NCI-H446 (cell line): Measurements from ENCODE around the gene ZSWIM6.

Experiments used
- DNase-seq, 2 experiments: peaks; one replicate each; lab custom pipeline; 2025; lab: John Stamatoyannopoulos, UW

Gene ZSWIM6

DNA sequence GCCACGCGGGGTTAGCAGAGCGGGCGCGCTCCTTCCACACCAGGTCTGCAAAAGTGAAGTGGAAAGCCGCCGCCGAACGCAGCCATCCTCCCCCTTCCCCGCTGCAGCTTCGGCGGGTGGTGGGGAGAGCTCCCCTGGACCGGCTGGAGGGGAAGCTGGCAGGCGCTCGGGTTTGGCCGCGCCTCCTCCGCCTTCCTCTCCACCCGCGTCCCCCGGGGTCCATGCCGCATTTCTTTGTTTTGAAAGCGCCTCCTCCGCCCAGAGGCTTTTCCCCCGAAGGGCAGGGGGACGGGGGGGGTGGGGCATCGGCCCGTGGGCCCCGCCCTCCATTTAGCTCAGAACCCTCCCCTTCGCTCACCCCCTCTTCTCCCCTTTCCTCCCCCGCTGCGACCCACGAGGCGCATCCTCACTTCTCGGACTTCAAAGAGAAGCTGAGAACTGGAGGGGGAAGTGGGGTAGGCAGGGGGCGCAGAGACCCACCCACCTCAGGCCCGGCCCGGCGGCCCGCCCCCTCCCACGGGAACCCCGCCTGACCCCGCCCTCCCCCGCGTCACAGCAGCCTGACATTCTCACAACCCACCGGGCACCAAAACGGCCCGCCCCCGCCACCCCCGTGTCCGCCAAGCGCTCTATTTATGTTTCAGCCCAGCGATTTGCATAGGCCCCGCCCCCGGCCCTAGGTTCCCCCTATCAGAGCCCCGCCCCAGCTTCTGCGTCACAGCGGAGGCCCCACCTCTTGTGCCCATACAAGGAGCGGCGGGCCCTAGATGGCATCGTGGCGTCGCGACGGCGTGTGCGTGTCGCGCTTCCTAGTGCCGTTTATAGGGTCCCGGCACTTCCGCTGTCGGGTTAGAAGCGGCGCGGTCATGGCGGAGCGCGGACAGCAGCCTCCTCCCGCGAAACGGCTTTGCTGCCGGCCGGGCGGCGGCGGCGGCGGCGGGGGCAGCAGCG, at the start of gene ZSWIM6:
Gene ZSWIM6, plus strand, starts transcription at position 852 of the 951 bp plus-strand sequence. Its CDS starts 15 bp downstream, at position 867.
- DNase-seq = peak; percentile 97 to 99

DNA sequence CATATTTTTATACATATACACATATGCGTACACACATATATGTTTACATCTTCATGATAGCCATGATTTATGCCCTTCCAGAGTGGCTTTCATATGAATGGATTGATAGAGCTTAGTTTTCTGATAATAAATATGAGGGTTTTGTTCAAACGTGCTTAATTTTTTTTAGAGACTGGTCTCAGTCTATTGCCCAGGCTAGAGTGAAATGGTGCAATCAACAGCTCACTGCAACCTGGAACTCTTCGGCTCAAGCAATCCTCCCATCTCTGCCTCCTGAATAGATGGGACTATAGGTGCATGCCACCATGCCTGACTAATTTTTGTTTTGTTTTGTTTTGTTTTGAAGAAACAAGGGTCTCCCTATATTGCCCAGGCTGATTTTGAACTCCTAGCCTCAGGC, 48.6 kb upstream of the ZSWIM6 start:
- no peak for DNase-seq

DNA sequence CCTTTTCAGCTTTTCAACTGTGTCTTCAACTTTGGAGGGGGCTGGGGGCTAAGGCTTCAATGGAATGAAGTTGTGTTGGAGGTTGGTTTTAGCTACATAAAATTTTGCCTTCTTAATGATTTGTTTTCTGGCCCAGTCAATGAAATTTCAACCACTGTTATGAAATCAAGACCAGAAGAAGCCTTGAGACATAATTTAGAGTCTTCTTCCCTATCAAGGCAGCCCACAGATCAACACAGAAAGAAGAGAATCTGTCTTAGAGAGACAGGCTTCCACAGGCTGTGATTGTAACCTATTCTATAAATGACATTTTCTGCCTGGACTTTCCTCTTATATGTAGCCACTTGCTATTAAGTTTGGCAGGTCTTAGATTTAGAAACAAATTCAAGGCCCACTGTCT, 46.5 kb upstream of the ZSWIM6 start:
- no peak for DNase-seq

- no peak for DNase-seq
Observed at GRCh38 chr5:61286446-61287132, 45.5 kb upstream of the ZSWIM6 start.

- no peak for DNase-seq
Observed at GRCh38 chr5:61287474-61287873, 44.6 kb upstream of the ZSWIM6 start.

DNA sequence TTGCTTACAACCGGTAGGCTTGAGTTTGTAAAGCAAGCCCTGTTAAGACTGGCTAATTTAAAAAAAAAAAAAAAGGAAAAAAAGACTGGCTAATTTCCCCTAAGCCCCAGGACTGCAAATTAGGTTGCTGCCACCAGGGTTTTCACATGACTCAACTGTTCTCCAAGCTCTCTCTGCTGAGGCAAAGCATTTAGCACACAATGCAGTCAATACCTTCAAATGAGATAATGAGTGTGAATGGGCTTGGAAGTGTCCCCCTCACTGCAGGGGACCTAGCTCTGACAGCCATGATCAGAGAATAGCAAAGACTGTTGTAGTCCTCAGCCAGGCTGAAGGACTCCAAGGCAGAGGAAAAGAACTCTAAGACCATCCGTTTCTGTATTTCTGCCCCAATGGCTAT, 42.8 kb upstream of the ZSWIM6 start:
- no peak for DNase-seq

GRCh38 chr5:61289669-61290306, 42.3 kb upstream of the ZSWIM6 start:
- DNase-seq = no peak

DNA sequence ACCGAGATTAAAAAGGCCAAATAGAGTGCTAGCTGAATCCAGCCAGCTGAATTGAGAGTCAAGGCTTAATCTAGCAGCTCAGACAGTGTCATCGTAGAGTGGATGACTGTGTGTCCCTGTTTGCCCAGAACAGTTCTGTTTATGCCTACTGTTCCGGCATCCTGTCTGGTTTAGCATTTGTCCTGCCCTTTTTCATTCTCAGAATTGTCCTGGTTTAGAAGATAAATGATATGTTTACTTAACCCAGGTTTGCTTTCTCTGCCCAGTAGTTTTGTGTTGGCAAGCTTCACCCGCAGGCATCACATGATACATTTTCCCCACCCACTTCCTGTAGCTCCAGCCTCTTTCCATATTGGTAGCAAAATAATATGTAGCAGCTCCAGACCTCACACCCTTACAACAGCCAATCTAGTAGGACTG, 41.3 kb upstream of the ZSWIM6 start:
- DNase-seq = no peak

- DNase-seq = no peak
Observed at GRCh38 chr5:61292062-61292657, 39.9 kb upstream of the ZSWIM6 start.

- DNase-seq = no peak
Observed at GRCh38 chr5:61293071-61293470, 39.0 kb upstream of the ZSWIM6 start.

DNA sequence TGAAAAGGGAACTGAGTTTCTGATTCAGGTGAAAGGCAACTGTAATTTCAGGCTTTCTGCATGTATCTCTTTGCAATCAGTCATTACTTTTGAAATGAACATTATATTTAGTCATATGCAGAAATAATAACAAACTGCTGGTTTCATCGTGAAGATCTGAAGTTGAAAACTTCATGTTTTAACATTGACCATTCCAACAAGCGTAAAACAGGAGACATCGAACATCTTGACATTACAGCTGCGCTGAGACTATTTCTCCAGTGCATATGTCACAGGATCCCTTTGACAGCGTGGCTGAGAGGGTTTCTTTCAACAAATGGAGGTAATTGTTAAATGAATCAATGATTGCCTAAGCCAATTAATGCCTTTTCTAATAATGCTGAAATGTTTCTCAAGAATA, 38.2 kb upstream of the ZSWIM6 start:
- DNase-seq = no peak

GRCh38 chr5:61295365-61295764, 36.7 kb upstream of the ZSWIM6 start:
- no peak for DNase-seq

DNA sequence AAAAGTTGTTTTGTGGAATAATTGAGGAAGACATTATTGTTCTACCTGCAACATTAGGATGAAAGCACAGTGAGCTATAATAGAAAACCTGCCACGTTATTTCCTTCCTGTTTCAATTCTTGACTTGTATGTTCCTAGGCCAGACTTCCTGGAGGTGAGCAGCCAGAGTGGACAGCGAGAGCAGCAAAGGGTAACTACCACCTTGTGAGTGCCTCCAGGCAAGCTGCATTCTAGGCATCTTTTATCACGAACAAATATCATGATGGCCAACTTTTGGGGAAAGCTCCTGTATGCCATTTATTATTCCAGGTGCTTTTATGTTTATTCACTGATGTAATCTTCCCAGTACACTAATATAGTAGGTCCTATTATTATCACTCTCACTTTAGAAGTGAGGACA, 34.0 kb upstream of the ZSWIM6 start:
- no peak for DNase-seq

GRCh38 chr5:61298580-61298979, 33.5 kb upstream of the ZSWIM6 start:
- no peak for DNase-seq

DNA sequence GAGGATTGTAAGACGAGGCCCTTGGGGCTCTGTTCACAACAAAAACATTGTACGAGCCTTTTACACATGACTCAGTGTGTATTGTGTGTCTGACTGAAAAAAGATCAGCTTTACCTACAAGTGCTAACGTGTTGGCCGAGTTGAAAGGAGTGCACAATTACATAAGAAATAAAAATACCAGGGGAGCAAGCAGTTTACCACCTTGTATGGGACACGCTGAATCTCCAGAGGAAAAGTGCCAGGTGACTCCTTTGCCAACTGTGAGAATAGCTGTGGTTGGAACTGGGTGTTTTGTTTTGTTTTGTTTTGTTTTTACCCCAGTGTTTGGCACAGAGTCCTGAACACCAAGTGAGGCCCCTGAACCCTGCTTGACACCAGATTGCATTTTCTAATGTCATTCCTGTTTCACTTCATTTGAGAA, 32.8 kb upstream of the ZSWIM6 start:
- no peak for DNase-seq

- DNase-seq = peak; percentile 70 to 71
Observed at GRCh38 chr5:61301341-61302199, 30.5 kb upstream of the ZSWIM6 start.

DNA sequence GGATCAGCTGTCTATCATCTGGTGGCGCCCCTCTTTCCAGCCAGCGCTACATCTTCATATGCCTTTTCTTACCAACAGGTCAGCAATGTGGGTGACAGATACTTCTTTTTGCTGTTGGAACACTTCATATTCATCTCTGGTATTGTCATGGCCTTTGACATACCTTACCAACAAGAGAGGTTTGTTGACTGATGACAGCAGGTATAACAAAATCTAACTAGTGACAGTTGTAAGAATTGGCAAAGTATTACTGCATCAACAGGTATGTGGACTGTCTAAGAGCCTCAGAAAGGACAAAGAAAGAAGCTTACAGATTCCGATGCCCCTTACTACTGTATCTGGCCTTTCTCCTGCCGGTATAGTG, 29.9 kb upstream of the ZSWIM6 start:
- no peak for DNase-seq

- DNase-seq = no peak
Observed at GRCh38 chr5:61303346-61303745, 28.7 kb upstream of the ZSWIM6 start.

GRCh38 chr5:61304590-61305381, 27.3 kb upstream of the ZSWIM6 start:
- no peak for DNase-seq

DNA sequence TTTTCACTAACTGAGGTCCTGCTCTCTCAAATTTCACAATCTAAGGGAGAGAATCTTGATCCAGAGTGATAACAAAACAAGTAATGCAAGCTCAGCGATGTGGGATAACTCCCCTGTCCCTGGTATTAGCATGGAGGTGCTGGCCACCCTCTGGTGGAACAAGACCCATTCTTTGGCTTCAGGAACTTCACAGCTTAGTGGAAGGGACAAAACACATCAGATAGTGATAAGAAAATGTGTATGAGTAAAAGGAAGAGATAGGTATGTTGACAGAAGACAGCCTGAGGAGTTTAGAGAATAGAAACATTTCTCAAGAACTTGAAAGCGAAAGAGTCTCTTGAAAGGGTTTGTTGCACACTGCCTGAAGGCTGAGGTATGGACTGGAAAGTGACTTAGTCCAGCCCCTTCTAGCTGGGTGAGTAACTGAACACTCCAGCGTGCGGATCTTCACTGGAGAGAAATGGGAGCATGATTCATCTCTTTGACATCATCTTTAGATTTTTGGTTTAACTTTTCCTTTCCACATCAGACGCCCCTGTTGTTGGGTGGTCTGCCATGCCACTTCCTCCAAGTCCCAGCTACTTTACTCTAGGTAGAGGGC, 25.4 kb upstream of the ZSWIM6 start:
- DNase-seq = no peak
